HepG2 (cell line): ENCODE measurements around the gene PSMB3. TPM values are rescaled to one million over a fixed set of nuclear protein-coding genes. Genes with fewer than 3 reads are reported as not detected.

Experiments used
- ATF2 ChIP-seq: sonication (generic); formaldehyde crosslinking; IDR thresholded peaks from 2 replicates; pipeline ENCODE4 v1.4.0; 2020; ENCODE audit warnings: missing genetic modification reagents
- ATF5 ChIP-seq: sonication (generic); formaldehyde crosslinking; IDR thresholded peaks from 2 replicates; pipeline ENCODE4 v1.4.0; 2020; ENCODE audit warnings: mild to moderate bottlenecking, low read depth, missing genetic modification reagents
- DMAP1 ChIP-seq: IDR thresholded peaks from 2 replicates; pipeline ENCODE4 v1.6.1; 2016
- EED ChIP-seq: sonication (generic); formaldehyde crosslinking; IDR thresholded peaks from 2 replicates; pipeline ENCODE4 v1.5.0; 2020; ENCODE audit warnings: mild to moderate bottlenecking, missing genetic modification reagents
- FOSL2 ChIP-seq: sonication (generic); formaldehyde crosslinking; IDR thresholded peaks from 2 replicates; pipeline ENCODE4 v1.4.0; 2020; ENCODE audit warnings: missing genetic modification reagents
- HNRNPLL ChIP-seq: fragments of 200-400 bp; formaldehyde crosslinking; IDR thresholded peaks from 2 replicates; pipeline ENCODE4 v1.6.1; 2017; ENCODE audit warnings: mild to moderate bottlenecking, low read depth, low read length; ENCODE audit not compliant: poor library complexity, severe bottlenecking
- HOXA7 ChIP-seq: sonication (generic); formaldehyde crosslinking; IDR thresholded peaks from 2 replicates; pipeline ENCODE4 v1.8.1; 2022; ENCODE audit warnings: mild to moderate bottlenecking, missing genetic modification reagents, moderate library complexity
- JDP2 ChIP-seq: sonication (generic); formaldehyde crosslinking; IDR thresholded peaks from 2 replicates; pipeline ENCODE4 v1.8.1; 2022; ENCODE audit warnings: missing genetic modification reagents, borderline replicate concordance
- KLF12 ChIP-seq: sonication (generic); formaldehyde crosslinking; IDR thresholded peaks from 2 replicates; pipeline ENCODE4 v1.4.0; 2020; ENCODE audit warnings: missing genetic modification reagents, borderline replicate concordance
- MEIS2 ChIP-seq: sonication (generic); formaldehyde crosslinking; IDR thresholded peaks from 2 replicates; pipeline ENCODE4 v1.9.0; 2021; ENCODE audit warnings: mild to moderate bottlenecking, missing genetic modification reagents
- SIX4 ChIP-seq: sonication (generic); formaldehyde crosslinking; IDR thresholded peaks from 2 replicates; pipeline ENCODE4 v1.4.0; 2020; ENCODE audit warnings: missing genetic modification reagents
- SMARCC2 ChIP-seq: fragments of 450-650 bp; IDR thresholded peaks from 2 replicates; pipeline ENCODE4 v1.6.1; 2017; ENCODE audit warnings: antibody characterized with exemption, mild to moderate bottlenecking
- TSC22D2 ChIP-seq: sonication (generic); formaldehyde crosslinking; IDR thresholded peaks from 2 replicates; pipeline ENCODE4 v1.5.1; 2020; ENCODE audit warnings: missing genetic modification reagents, mild to moderate bottlenecking, borderline replicate concordance
- U2AF1 ChIP-seq: fragments of 200-400 bp; formaldehyde crosslinking; optimal IDR thresholded peaks from 2 replicates; pipeline ENCODE3; 2017; ENCODE audit warnings: mild to moderate bottlenecking, low read depth, low read length
- ZBTB49 ChIP-seq: sonication (generic); formaldehyde crosslinking; IDR thresholded peaks from 2 replicates; pipeline ENCODE4 v1.4.0; 2020; ENCODE audit warnings: missing genetic modification reagents, borderline replicate concordance
- ZC3H13 ChIP-seq: sonication (generic); formaldehyde crosslinking; IDR thresholded peaks from 2 replicates; pipeline ENCODE4 v1.8.1; 2023; ENCODE audit warnings: mild to moderate bottlenecking, missing genetic modification reagents, moderate library complexity
- ZFAT ChIP-seq: sonication (generic); formaldehyde crosslinking; conservative IDR thresholded peaks from 2 replicates; pipeline ENCODE4 v1.8.1; 2023; ENCODE audit warnings: missing genetic modification reagents, inconsistent platforms
- ZFP41 ChIP-seq: sonication (generic); formaldehyde crosslinking; IDR thresholded peaks from 2 replicates; pipeline ENCODE4 v1.4.0; 2020; ENCODE audit warnings: mild to moderate bottlenecking, missing genetic modification reagents, borderline replicate concordance
- ZNF251 ChIP-seq: sonication (generic); formaldehyde crosslinking; IDR thresholded peaks from 2 replicates; pipeline ENCODE4 v1.9.0; 2021; ENCODE audit warnings: mild to moderate bottlenecking, missing genetic modification reagents
- ZNF512B ChIP-seq: sonication (generic); formaldehyde crosslinking; IDR thresholded peaks from 2 replicates; pipeline ENCODE4 v1.5.1; 2020; ENCODE audit warnings: missing genetic modification reagents, mild to moderate bottlenecking, borderline replicate concordance
- ZNF660 ChIP-seq: sonication (generic); formaldehyde crosslinking; IDR thresholded peaks from 2 replicates; pipeline ENCODE4 v1.5.1; 2020; ENCODE audit warnings: mild to moderate bottlenecking, low read depth, missing genetic modification reagents, borderline replicate concordance
- ZSCAN29 ChIP-seq: sonication (generic); formaldehyde crosslinking; conservative IDR thresholded peaks from 2 replicates; pipeline ENCODE4 v1.4.0; 2020; ENCODE audit warnings: mild to moderate bottlenecking, missing genetic modification reagents
- polyA plus RNA-seq, 8 experiments: library from polyadenylated mRNA; depleted of rRNA in 3 of 8; stranded (reverse) in 7 of 8; unstranded in 1 of 8; fragments of >200 nt; fragmentation: Illumina TruSeq in 4 of 8; extraction: Trizol in 4 of 8; gene quantifications; 2 replicates each; pipeline versions ENCODE4 v1.2.1 to v1.2.3, GENCODE V29; 2011 to 2016; ENCODE audit warnings: low read depth in 4 of 8, missing spikeins in 1 of 8, mixed read lengths in 1 of 8; ENCODE audit not compliant: insufficient read depth in 1 of 8
- total RNA-seq, 5 experiments: library from RNA; depleted of rRNA; stranded (reverse); fragments of >200 nt; fragmentation: Illumina TruSeq; extraction: Trizol; gene quantifications; 2 replicates each; pipeline ENCODE4 v1.2.3, GENCODE V29; 2016; ENCODE audit warnings: low read depth in 1 of 5

The PSMB3 gene
- total and polyA plus RNA-seq, 2 of the 13 experiments (the other 11 are each of a cell fraction or from before 2014, with no cell fraction given), result 366 to 517 TPM

- TF ChIP-seq ZNF512B (CRISPR knock-in tag), result no peak
- peak; percentile 75 for TF ChIP-seq SIX4 (CRISPR knock-in tag)
- TF ChIP-seq HOXA7, result no peak
- no peak for TF ChIP-seq ZNF251 (CRISPR knock-in tag)
- peak; percentile 68 for TF ChIP-seq TSC22D2 (CRISPR knock-in tag)
- no peak; the same call in 1 of the 2 replicates for TF ChIP-seq ZFP41 (CRISPR knock-in tag)
- TF ChIP-seq ATF2 (CRISPR knock-in tag), result peak; percentile 84
- peak; percentile 72 for TF ChIP-seq FOSL2 (CRISPR knock-in tag)
- no peak for TF ChIP-seq ZFAT (CRISPR knock-in tag)
- TF ChIP-seq SMARCC2, result no peak
- peak; percentile 46; the same call in 1 of the 2 replicates for TF ChIP-seq MEIS2 (CRISPR knock-in tag)
- TF ChIP-seq KLF12, result peak; percentile 69; the same call in 1 of the 2 replicates
- no peak for TF ChIP-seq JDP2 (CRISPR knock-in tag)
- TF ChIP-seq U2AF1, result no peak
- 0 out of 2 replicates have a peak, but pooled peaks have one; percentile 82 for TF ChIP-seq ZSCAN29 (CRISPR knock-in tag)
- no peak; the same call in 1 of the 2 replicates for TF ChIP-seq EED (CRISPR knock-in tag)
- no peak; the same call in 1 of the 2 replicates for TF ChIP-seq ATF5 (CRISPR knock-in tag)
- TF ChIP-seq ZBTB49, result no peak
- TF ChIP-seq ZC3H13 (CRISPR knock-in tag), result 0 out of 2 replicates have a peak, but pooled peaks have one; percentile 13
- TF ChIP-seq ZNF660 (CRISPR knock-in tag), result no peak
- TF ChIP-seq HNRNPLL, result peak; percentile 63
- peak; percentile 96 for TF ChIP-seq DMAP1 (CRISPR knock-in tag)
Measured at GRCh38 chr17:38752308-38753070, at the start of gene PSMB3 (continued).
